ENCODE data around the gene TMBIM6.
"Not testable (repeated sequence)": the region's sequence is repeated elsewhere in the genome, so short reads cannot be mapped to it uniquely, and the experiment has no call there.

Gene TMBIM6

GRCh38 chr12:49708851-49709250 lies 32.5 kb upstream of the TMBIM6 start:
- CTCF ChIA-PET, result interaction anchor here (0.8 to 4.0 kb wide), 13 partner anchors 10 to 75 kb away, joined by 3 to 72 read pairs (median 4); partner anchors contain the start of gene TMBIM6
- H3K4me1 ChIP-seq (ENCODE audit: control insufficient read depth, insufficient read depth, low read length), result peaks cover 5% of the 10 kb centered on the region; the same call in 1 of the 2 replicates

DNA sequence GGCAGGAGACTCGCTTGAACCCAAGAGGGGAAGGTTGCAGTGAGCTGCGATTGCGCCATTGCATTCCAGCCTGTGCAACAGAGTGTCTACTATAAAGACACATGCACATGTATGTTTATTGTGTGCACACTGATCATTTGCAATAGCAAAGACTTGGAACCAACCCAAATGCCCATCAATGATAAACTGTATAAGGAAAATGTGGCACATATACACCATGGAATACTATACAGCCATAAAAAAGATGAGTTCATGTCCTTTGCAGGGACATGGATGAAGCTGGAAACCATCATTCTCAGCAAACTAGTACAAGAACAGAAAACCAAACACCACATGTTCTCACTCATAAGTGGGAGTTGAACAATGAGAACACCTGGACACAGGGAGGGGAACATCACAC lies 27.4 kb upstream of the TMBIM6 start:
- POLR2A ChIA-PET; H3K4me1 ChIP-seq (ENCODE audit: control insufficient read depth, insufficient read depth, low read length); H3K9me3 ChIP-seq (ENCODE audit: control insufficient read depth, insufficient read depth, low read depth, low read length); H3K27ac ChIP-seq (ENCODE audit: extremely low read depth, low read depth, low read length); H3K36me3 ChIP-seq (ENCODE audit: control insufficient read depth in 2 of 2, insufficient read depth in 1 of 2, low read length in 2 of 2); H3K4me3 ChIP-seq (ENCODE audit: low read depth, low read length): not testable (repeated sequence)
- TF ChIP-seq, protein P1, sequence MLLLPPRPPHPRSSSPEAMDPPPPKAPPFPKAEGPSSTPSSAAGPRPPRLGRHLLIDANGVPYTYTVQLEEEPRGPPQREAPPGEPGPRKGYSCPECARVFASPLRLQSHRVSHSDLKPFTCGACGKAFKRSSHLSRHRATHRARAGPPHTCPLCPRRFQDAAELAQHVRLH (tag by site-specific recombination; IDR thresholded peaks at IDR 0.05), result 0 out of 2 replicates have a peak, but pooled peaks have one; percentile 59
- TF ChIP-seq, protein P2, sequence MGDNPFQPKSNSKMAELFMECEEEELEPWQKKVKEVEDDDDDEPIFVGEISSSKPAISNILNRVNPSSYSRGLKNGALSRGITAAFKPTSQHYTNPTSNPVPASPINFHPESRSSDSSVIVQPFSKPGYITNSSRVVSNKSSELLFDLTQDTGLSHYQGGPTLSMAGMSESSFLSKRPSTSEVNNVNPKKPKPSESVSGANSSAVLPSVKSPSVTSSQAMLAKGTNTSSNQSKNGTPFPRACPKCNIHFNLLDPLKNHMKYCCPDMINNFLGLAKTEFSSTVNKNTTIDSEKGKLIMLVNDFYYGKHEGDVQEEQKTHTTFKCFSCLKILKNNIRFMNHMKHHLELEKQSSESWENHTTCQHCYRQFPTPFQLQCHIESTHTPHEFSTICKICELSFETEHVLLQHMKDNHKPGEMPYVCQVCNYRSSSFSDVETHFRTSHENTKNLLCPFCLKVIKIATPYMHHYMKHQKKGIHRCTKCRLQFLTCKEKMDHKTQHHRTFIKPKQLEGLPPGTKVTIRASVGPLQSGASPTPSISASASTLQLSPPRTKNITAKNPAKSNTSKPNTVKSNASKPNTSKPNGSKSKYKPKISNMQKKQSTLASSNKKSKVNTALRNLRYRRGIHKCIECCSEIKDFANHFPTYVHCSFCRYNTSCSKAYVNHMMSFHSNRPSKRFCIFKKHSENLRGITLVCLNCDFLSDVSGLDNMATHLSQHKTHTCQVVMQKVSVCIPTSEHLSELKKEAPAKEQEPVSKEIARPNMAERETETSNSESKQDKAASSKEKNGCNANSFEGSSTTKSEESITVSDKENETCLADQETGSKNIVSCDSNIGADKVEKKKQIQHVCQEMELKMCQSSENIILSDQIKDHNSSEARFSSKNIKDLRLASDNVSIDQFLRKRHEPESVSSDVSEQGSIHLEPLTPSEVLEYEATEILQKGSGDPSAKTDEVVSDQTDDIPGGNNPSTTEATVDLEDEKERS (tag by site-specific recombination; IDR thresholded peaks at IDR 0.05), result peak; percentile 43; the same call in 1 of the 2 replicates
- peak; percentile 98 for TF ChIP-seq ZNF146 (tag by site-specific recombination; IDR thresholded peaks at IDR 0.05)
- CTCF ChIA-PET, result interaction anchor here (0.5 to 2.4 kb wide), 3 partner anchors 28 to 354 kb away, joined by 3 to 10 read pairs (median 4); partner anchors contain the start of gene TMBIM6

More at GRCh38 chr12:49708851-49709250, 32.5 kb upstream of the TMBIM6 start:
- Histone ChIP-seq H3K27ac (ENCODE audit: extremely low read depth, low read depth, low read length) (no peak overlapping the region), H3K9me3 (ENCODE audit: control insufficient read depth, insufficient read depth, low read depth, low read length) (no peaks in the 10 kb centered on the region), H3K36me3 (ENCODE audit: control insufficient read depth in 2 of 2, insufficient read depth in 1 of 2, low read length in 2 of 2) (no peaks in the 10 kb centered on the region), H3K4me3 (ENCODE audit: low read depth, low read length) (no peak overlapping the region)
- TF ChIP-seq ZNF133 (tag by site-specific recombination; IDR thresholded peaks at IDR 0.05), result no peak
- TF ChIP-seq ZNF501 (tag by site-specific recombination; IDR thresholded peaks at IDR 0.05), result no peak
- TF ChIP-seq ZNF394 (tag by site-specific recombination; IDR thresholded peaks at IDR 0.05; ENCODE audit: borderline replicate concordance), result no peak
- TF ChIP-seq ZNF626 (tag by site-specific recombination; IDR thresholded peaks at IDR 0.05), result no peak
- no peak for TF ChIP-seq ZNF121 (tag by site-specific recombination; IDR thresholded peaks at IDR 0.05)
- no peak for TF ChIP-seq TCF7L2 (IDR thresholded peaks at IDR 0.05; ENCODE audit: borderline replicate concordance, low read depth, low read length)
- TF ChIP-seq SP7 (tag by site-specific recombination; IDR thresholded peaks at IDR 0.05), result no peak
- POLR2A ChIA-PET, result interaction anchor here (1.3 kb wide), 1 partner anchor 33 kb away, joined by 6 read pairs; the partner anchor contains the start of gene TMBIM6

DNA sequence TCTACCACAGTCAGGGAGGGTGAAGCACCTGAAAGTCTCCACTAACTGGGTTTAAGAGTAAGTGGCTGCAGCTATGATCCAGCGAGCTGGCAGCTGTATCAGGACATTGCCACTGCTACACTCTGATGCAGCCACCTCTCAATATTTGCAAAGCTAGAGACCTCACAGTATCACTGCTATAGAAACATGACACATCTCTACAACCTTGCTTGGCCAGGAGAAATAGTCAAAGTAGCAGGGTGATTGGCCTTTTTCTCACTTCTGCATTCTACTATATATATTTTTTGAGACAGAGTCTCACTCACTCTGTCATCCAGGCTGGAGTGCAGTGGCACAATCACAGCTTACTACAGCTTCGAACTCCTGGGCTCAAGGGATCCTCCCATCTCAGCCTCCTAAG lies 24.8 kb upstream of the TMBIM6 start:
- H3K27ac ChIP-seq (ENCODE audit: extremely low read depth, low read depth, low read length), result no peak overlapping the region
- H3K9me3 ChIP-seq (ENCODE audit: control insufficient read depth, insufficient read depth, low read depth, low read length), result no peaks in the 10 kb centered on the region
- H3K4me1 ChIP-seq (ENCODE audit: control insufficient read depth, insufficient read depth, low read length), result no peaks in the 10 kb centered on the region
- H3K4me3 ChIP-seq (ENCODE audit: low read depth, low read length), result no peak overlapping the region
- CTCF ChIA-PET, result interaction anchor here (0.7 to 3.2 kb wide), 4 partner anchors 25 to 251 kb away, joined by 5 to 8 read pairs (median 5); partner anchors contain the start of gene TMBIM6
- POLR2A ChIA-PET, result interaction anchor here (3.1 kb wide), 1 partner anchor 25 kb away, joined by 15 read pairs; the partner anchor contains the start of gene TMBIM6
- H3K36me3 ChIP-seq (ENCODE audit: control insufficient read depth in 2 of 2, insufficient read depth in 1 of 2, low read length in 2 of 2), result no peaks in the 10 kb centered on the region
- TF ChIP-seq SP2 (tag by site-specific recombination; IDR thresholded peaks at IDR 0.05), result no peak
- TF ChIP-seq ZNF114 (tag by site-specific recombination; IDR thresholded peaks at IDR 0.05), result no peak
- TF ChIP-seq ZNF174 (tag by site-specific recombination; IDR thresholded peaks at IDR 0.05), result no peak
- TF ChIP-seq, protein P3, sequence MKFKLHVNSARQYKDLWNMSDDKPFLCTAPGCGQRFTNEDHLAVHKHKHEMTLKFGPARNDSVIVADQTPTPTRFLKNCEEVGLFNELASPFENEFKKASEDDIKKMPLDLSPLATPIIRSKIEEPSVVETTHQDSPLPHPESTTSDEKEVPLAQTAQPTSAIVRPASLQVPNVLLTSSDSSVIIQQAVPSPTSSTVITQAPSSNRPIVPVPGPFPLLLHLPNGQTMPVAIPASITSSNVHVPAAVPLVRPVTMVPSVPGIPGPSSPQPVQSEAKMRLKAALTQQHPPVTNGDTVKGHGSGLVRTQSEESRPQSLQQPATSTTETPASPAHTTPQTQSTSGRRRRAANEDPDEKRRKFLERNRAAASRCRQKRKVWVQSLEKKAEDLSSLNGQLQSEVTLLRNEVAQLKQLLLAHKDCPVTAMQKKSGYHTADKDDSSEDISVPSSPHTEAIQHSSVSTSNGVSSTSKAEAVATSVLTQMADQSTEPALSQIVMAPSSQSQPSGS (tag by site-specific recombination; IDR thresholded peaks at IDR 0.05; ENCODE audit: low read depth), result no peak
- TF ChIP-seq ZBTB17 (tag by site-specific recombination; IDR thresholded peaks at IDR 0.05), result no peak
- TF ChIP-seq, protein P4, sequence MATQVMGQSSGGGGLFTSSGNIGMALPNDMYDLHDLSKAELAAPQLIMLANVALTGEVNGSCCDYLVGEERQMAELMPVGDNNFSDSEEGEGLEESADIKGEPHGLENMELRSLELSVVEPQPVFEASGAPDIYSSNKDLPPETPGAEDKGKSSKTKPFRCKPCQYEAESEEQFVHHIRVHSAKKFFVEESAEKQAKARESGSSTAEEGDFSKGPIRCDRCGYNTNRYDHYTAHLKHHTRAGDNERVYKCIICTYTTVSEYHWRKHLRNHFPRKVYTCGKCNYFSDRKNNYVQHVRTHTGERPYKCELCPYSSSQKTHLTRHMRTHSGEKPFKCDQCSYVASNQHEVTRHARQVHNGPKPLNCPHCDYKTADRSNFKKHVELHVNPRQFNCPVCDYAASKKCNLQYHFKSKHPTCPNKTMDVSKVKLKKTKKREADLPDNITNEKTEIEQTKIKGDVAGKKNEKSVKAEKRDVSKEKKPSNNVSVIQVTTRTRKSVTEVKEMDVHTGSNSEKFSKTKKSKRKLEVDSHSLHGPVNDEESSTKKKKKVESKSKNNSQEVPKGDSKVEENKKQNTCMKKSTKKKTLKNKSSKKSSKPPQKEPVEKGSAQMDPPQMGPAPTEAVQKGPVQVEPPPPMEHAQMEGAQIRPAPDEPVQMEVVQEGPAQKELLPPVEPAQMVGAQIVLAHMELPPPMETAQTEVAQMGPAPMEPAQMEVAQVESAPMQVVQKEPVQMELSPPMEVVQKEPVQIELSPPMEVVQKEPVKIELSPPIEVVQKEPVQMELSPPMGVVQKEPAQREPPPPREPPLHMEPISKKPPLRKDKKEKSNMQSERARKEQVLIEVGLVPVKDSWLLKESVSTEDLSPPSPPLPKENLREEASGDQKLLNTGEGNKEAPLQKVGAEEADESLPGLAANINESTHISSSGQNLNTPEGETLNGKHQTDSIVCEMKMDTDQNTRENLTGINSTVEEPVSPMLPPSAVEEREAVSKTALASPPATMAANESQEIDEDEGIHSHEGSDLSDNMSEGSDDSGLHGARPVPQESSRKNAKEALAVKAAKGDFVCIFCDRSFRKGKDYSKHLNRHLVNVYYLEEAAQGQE (tag by site-specific recombination; IDR thresholded peaks at IDR 0.05), result no peak
- no peak for TF ChIP-seq ZNF571 (tag by site-specific recombination; IDR thresholded peaks at IDR 0.05)
- TF ChIP-seq BCL6B (tag by site-specific recombination; IDR thresholded peaks at IDR 0.05), result no peak
- TF ChIP-seq ZNF133 (tag by site-specific recombination; IDR thresholded peaks at IDR 0.05), result no peak
- TF ChIP-seq ZSCAN30 (tag by site-specific recombination; IDR thresholded peaks at IDR 0.05), result no peak
- no peak for TF ChIP-seq ZNF777 (tag by site-specific recombination; IDR thresholded peaks at IDR 0.05; ENCODE audit: borderline replicate concordance)
- no peak for TF ChIP-seq ZNF266 (tag by site-specific recombination; IDR thresholded peaks at IDR 0.05; ENCODE audit: low read depth)
- no peak for TF ChIP-seq ZNF211 (tag by site-specific recombination; IDR thresholded peaks at IDR 0.05; ENCODE audit: low read depth)
